ENCODE results near the gene TM4SF5. TPM values are rescaled to one million over a fixed set of nuclear protein-coding genes. Genes with fewer than 3 reads are reported as not detected.

TM4SF5 gene
- total RNA-seq, 4 donors from 2014 or later = not detected

GRCh38 chr17:4772235-4772613 is 538 bp downstream of the TM4SF5 start:
- no peak for DNase-seq
- Histone ChIP-seq H3K27ac (no peak overlapping the region), H3K4me1 (no peaks in the 10 kb centered on the region), H3K9me3 (no peaks in the 10 kb centered on the region), H3K27me3 (no peaks in the 10 kb centered on the region), H3K36me3 (no peaks in the 10 kb centered on the region), H3K4me3 (no peak overlapping the region)
- intact Hi-C loops (cut with DNase I; ENCODE audit: low total_unique reads) = no loop called here
- TF ChIP-seq POLR2A (IDR thresholded peaks at IDR 0.05) (no peak), CTCF (IDR thresholded peaks at IDR 0.05) (no peak)

GRCh38 chr17:4777969-4778760 is 6.5 kb downstream of the TM4SF5 start:
- Histone ChIP-seq H3K9me3 (no peaks in the 10 kb centered on the region), H3K27ac (no peak overlapping the region), H3K36me3 (no peaks in the 10 kb centered on the region), H3K4me1 (no peaks in the 10 kb centered on the region), H3K4me3 (no peak overlapping the region), H3K27me3 (peaks cover 3 to 9% of the 10 kb centered on the region in 2 donors)
- intact Hi-C loops (cut with DNase I; ENCODE audit: low total_unique reads) = no loop called here
- no peak for DNase-seq
- TF ChIP-seq CTCF (IDR thresholded peaks at IDR 0.05) (no peak), POLR2A (IDR thresholded peaks at IDR 0.05) (no peak)

- Histone ChIP-seq H3K36me3 (no peaks in the 10 kb centered on the region), H3K27ac (no peak overlapping the region), H3K4me1 (peaks cover 0 to 1% of the 10 kb centered on the region in 2 donors), H3K9me3 (no peaks in the 10 kb centered on the region), H3K27me3 (peaks cover 7 to 25% of the 10 kb centered on the region in 2 donors), H3K4me3 (no peak overlapping the region)
- TF ChIP-seq CTCF (IDR thresholded peaks at IDR 0.05) = no peak
- TF ChIP-seq POLR2A (IDR thresholded peaks at IDR 0.05) = no peak
- no peak for DNase-seq
- intact Hi-C loops (cut with DNase I; ENCODE audit: low total_unique reads) = no loop called here
These were observed 8.8 kb downstream of the TM4SF5 start for GRCh38 chr17:4780325-4780955.

GRCh38 chr17:4782652-4783051 is 11.0 kb downstream of the TM4SF5 start:
- intact Hi-C loops (cut with DNase I; ENCODE audit: low total_unique reads) = no loop called here
- H3K27me3 ChIP-seq = peaks cover 7 to 25% of the 10 kb centered on the region in 2 donors

More at GRCh38 chr17:4782652-4783051, 11.0 kb downstream of the TM4SF5 start:
- no peak for DNase-seq
- no peaks in the 10 kb centered on the region for H3K36me3 ChIP-seq
- H3K4me1 ChIP-seq = peaks cover 0 to 8% of the 10 kb centered on the region in 2 donors
- no peaks in the 10 kb centered on the region for H3K9me3 ChIP-seq
- TF ChIP-seq POLR2A (IDR thresholded peaks at IDR 0.05) (no peak), CTCF (IDR thresholded peaks at IDR 0.05) (no peak)
- no peak overlapping the region for H3K4me3 ChIP-seq
- no peak overlapping the region for H3K27ac ChIP-seq

Data from uterus (tissue), 4 donors.